BJ (cell line): Measurements from ENCODE around the gene OGDH. TPM values are rescaled to one million over a fixed set of nuclear protein-coding genes. Genes with fewer than 3 reads are reported as not detected.
A peak's percentile ranks its signal among the peaks of the same experiment; 100 is the strongest.

Experiments
- CTCF ChIA-PET: fragments of 350-600 bp; formaldehyde crosslinking; extraction: SDS; loops from one replicate; lab custom pipeline; 2021; ENCODE audit warnings: antibody characterized with exemption, inconsistent platforms; lab: Yijun Ruan, JAX
- POLR2A ChIA-PET: fragments of 300-600 bp; sonication (Branson Sonifier 250); formaldehyde crosslinking; extraction: SDS; loops from one replicate; lab custom pipeline; 2021; ENCODE audit warnings: antibody characterized with exemption; lab: Charles Lee
- DNase-seq: peaks from one replicate; pipeline ENCODE4 v3.0.0-alpha.2; 2011; ENCODE audit warnings: low read depth
- H3K27me3 ChIP-seq: 2 replicates; pipeline ENCODE4 v1.6.0; 2011; ENCODE audit warnings: low read length; ENCODE audit not compliant: control insufficient read depth, insufficient read depth
- H3K36me3 ChIP-seq: 2 replicates; pipeline ENCODE4 v1.5.1; 2011; ENCODE audit warnings: low read length; ENCODE audit not compliant: control insufficient read depth, insufficient read depth
- H3K4me3 ChIP-seq: 2 replicates; pipeline ENCODE4 v1.5.1; 2011; ENCODE audit warnings: low read depth, mild to moderate bottlenecking, control low read depth, low read length
- polyA plus RNA-seq: library from polyadenylated mRNA; depleted of rRNA; stranded (reverse); fragments of >200 nt; gene quantifications from 2 replicates; pipeline ENCODE4 v1.2.3, GENCODE V29; 2011
- TF ChIP-seq, protein P1 (sequence below): IDR thresholded peaks from 2 replicates; pipeline ENCODE4 v1.5.1; 2011; ENCODE audit warnings: low read depth, mild to moderate bottlenecking, control low read depth, inconsistent platforms, low read length, moderate library complexity; ENCODE audit not compliant: insufficient read depth

The OGDH gene
- polyA plus RNA-seq, 1 experiment, result 51.3 TPM

GRCh38 chr7:44674381-44674780, 68.0 kb downstream of the OGDH start:
- TF ChIP-seq, protein P1, sequence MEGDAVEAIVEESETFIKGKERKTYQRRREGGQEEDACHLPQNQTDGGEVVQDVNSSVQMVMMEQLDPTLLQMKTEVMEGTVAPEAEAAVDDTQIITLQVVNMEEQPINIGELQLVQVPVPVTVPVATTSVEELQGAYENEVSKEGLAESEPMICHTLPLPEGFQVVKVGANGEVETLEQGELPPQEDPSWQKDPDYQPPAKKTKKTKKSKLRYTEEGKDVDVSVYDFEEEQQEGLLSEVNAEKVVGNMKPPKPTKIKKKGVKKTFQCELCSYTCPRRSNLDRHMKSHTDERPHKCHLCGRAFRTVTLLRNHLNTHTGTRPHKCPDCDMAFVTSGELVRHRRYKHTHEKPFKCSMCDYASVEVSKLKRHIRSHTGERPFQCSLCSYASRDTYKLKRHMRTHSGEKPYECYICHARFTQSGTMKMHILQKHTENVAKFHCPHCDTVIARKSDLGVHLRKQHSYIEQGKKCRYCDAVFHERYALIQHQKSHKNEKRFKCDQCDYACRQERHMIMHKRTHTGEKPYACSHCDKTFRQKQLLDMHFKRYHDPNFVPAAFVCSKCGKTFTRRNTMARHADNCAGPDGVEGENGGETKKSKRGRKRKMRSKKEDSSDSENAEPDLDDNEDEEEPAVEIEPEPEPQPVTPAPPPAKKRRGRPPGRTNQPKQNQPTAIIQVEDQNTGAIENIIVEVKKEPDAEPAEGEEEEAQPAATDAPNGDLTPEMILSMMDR, result no peak
- ChIA-PET CTCF (no interaction called here), POLR2A (no interaction called here)
- H3K4me3 ChIP-seq, result no peak overlapping the region
- no peaks in the 10 kb centered on the region for H3K27me3 ChIP-seq
- H3K36me3 ChIP-seq, result peaks cover 13% of the 10 kb centered on the region
- DNase-seq, result no peak

DNA sequence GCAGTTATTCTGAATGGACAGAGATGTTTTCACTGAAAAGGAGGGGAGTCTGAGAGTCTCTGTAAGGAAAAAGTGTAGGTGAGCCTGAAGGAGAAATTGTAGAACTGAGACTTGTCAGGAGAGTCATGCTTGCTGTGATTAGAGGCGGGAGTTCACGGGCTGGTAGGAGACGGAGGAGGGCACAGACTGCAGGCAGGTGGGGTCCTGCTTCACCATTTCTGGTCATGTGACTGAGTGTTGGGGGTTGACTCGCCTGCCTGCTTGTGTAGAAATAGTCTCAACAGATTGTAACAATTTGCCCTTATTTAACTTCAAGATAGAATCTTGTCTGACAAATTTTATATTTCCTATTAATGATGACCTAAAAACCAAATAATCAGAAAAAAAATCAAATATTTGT, 70.3 kb downstream of the OGDH start:
- TF ChIP-seq, protein P1, result no peak
- H3K4me3 ChIP-seq, result no peak overlapping the region
- H3K27me3 ChIP-seq, result no peaks in the 10 kb centered on the region
- ChIA-PET CTCF (no interaction called here), POLR2A (no interaction called here)
- peaks cover 14% of the 10 kb centered on the region for H3K36me3 ChIP-seq
- DNase-seq, result no peak

DNA sequence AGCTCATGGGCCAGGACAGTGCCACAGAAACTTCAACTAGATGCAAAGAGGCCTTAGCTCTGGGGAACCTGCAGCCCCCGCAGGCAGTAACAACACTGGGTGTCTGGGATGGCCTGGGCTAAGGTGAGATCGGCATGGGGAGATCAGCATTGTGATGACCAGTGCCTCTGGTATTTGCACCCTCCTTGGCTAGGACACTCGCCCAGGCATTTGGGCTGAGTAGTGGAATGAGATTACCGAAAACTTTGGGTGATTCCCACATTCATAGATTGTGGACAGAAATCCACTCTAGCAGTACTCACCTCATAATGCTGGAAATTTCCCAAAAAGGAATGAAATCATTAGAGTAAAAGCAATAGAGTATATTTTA, 71.7 kb downstream of the OGDH start:
- DNase-seq, result no peak
- POLR2A ChIA-PET, result no interaction called here
- CTCF ChIA-PET, result interaction anchor here (0.8 to 1.2 kb wide), 2 partner anchors 23 to 30 kb away, joined by 3 read pairs; no protein-coding TSS in a partner anchor
- H3K36me3 ChIP-seq, result peaks cover 15% of the 10 kb centered on the region
- H3K4me3 ChIP-seq, result no peak overlapping the region
- TF ChIP-seq, protein P1, result no peak
- H3K27me3 ChIP-seq, result no peaks in the 10 kb centered on the region

DNA sequence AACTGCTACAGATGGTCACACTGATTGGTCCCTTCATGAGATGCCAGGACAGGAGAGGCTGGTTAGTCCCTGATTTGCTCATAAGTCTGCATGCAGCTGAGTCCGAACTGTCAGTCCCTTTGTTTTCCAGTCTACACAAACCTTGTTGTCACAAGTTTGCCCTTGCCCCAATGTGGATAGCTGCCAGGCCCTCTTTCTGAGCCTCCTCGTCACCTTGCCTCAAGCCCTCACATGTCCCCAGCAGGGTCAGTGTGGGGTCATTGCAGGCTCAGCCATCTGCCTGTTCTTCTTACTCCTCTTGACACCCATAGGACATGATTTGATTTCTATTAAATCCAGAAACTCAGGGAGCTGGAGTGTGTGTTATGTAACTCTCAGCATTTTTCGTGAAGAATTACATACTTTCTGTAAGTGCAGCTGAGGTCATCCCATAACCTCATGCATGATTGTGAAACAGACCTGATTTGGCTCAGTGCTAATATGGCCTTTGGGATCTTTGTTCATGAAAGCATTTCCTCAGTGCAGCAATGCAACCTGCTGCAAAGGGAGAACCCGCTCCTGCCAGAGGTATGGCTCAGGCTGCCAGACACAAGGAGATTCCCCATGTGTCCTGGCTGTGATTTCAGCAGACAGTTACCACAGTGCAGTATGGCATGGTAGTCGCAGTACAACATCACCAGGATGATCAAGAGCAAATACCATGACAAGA, 72.2 kb downstream of the OGDH start:
- peaks cover 13% of the 10 kb centered on the region for H3K36me3 ChIP-seq
- peak; percentile 66 for DNase-seq

DNA sequence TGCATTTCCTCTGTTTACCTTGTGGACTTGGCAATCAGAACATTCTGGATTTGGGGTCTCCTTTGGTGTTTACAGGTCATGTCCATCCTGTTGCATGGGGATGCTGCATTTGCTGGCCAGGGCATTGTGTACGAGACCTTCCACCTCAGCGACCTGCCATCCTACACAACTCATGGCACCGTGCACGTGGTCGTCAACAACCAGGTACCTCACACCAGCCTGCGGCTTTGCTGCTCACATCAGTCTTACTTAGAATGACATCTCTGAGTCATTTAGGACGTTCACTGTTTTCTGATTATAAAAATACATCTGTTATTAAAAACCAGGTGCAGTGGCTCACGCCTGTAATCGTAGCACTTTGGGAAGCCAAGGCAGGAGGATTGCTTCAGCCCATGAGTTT, 75.2 kb downstream of the OGDH start:
- 0 out of 2 replicates have a peak, but pooled peaks cover 4% of the 10 kb centered on the region for H3K36me3 ChIP-seq
- no peaks in the 10 kb centered on the region for H3K27me3 ChIP-seq
- CTCF ChIA-PET, result interaction anchor here (1.0 kb wide), 1 partner anchor 9 kb away, joined by 3 read pairs; no protein-coding TSS in a partner anchor
- POLR2A ChIA-PET, result no interaction called here
- H3K4me3 ChIP-seq, result no peak overlapping the region
- TF ChIP-seq, protein P1, result no peak
- DNase-seq, result no peak

More for the DNA sequence above, 72.2 kb downstream of the OGDH start:
- TF ChIP-seq, protein P1, result no peak
- no peaks in the 10 kb centered on the region for H3K27me3 ChIP-seq
- ChIA-PET POLR2A (no interaction called here), CTCF (interaction anchor here (1.2 kb wide), 1 partner anchor 22 kb away, joined by 3 read pairs; no protein-coding TSS in a partner anchor)
- H3K4me3 ChIP-seq, result no peak overlapping the region
